ENCODE data around the gene RNF112. TPM values are rescaled to one million over a fixed set of nuclear protein-coding genes. Genes with fewer than 3 reads are reported as not detected.

RNF112 gene
- total RNA-seq, 1 experiment from 2014 or later, result 2.3 TPM

DNA sequence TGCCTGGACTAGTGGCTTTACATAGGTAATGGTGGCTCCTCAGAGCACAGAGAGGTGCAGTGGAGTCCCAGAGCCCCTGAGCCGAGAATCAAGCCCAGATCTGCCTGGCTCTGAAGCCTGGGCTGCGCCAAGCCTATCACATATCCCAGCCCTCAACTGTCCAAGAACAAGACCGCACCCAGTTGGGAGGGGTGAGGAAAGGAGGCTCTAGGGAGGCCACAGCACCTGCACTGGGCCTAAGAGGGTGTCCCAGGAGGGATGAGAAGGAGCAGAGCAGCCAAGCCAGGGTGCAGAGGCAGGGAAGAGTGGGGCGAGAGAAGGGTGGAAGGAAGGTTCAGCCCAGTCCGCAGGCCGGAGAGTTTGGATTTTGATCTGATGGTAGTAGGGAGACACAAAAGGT lies 941 bp upstream of the RNF112 start:
- no peaks in the 10 kb centered on the region for H3K27me3 ChIP-seq (ENCODE audit: control insufficient read depth, insufficient read depth, low read length)
- no peaks in the 10 kb centered on the region for H3K36me3 ChIP-seq (replicated peaks; ENCODE audit: control insufficient read depth, insufficient read depth, low read length)
- no peak for DNase-seq
- no peak overlapping the region for H3K4me3 ChIP-seq (ENCODE audit: insufficient read depth, low read depth, low read length)

DNA sequence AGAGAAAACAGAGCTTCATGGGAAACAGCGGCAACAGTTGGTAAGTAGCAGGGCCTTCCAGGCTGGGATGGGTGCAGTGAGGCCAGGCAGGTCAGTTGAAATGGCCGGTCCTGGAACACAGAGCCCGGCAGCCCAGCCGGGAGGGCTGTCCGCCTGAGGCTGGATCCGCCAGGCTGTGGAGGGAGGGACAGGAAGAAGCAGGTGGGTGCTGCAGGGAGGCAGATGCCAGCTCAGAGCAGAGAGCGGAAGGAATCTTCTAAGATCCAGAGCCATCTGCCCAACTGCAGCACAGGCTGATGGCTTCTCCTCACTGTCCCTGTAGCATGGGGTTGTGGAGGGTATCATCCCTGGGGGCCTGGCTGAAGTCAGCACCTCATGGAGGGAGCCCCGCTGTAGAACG lies 599 bp downstream of the RNF112 start:
- no peaks in the 10 kb centered on the region for H3K36me3 ChIP-seq (replicated peaks; ENCODE audit: control insufficient read depth, insufficient read depth, low read length)
- DNase-seq, result peak; percentile 63
- H3K4me3 ChIP-seq (ENCODE audit: insufficient read depth, low read depth, low read length), result no peak overlapping the region
- H3K27me3 ChIP-seq (ENCODE audit: control insufficient read depth, insufficient read depth, low read length), result no peaks in the 10 kb centered on the region

DNA sequence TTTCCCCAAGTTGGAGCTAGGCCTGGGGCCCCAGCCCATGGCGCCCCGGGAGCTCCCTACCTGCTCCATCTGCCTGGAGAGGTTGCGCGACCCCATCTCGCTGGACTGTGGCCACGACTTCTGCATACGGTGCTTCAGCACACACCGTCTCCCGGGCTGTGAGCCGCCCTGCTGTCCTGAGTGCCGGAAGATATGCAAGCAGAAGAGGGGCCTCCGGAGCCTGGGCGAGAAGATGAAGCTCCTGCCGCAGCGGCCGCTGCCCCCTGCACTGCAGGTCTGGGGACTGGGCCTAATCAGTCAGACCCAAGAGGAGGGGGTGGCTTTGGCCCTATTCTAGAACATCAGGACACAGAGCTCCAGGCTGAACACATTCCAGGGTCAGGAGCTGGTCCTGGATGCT lies 1.5 kb downstream of the RNF112 start:
- DNase-seq, result no peak
- H3K36me3 ChIP-seq (replicated peaks; ENCODE audit: control insufficient read depth, insufficient read depth, low read length), result no peaks in the 10 kb centered on the region
- no peaks in the 10 kb centered on the region for H3K27me3 ChIP-seq (ENCODE audit: control insufficient read depth, insufficient read depth, low read length)
- H3K4me3 ChIP-seq (ENCODE audit: insufficient read depth, low read depth, low read length), result no peak overlapping the region

- no peak for DNase-seq
- no peaks in the 10 kb centered on the region for H3K27me3 ChIP-seq (ENCODE audit: control insufficient read depth, insufficient read depth, low read length)
- no peak overlapping the region for H3K4me3 ChIP-seq (ENCODE audit: insufficient read depth, low read depth, low read length)
- no peaks in the 10 kb centered on the region for H3K36me3 ChIP-seq (replicated peaks; ENCODE audit: control insufficient read depth, insufficient read depth, low read length)
Observed at GRCh38 chr17:19412984-19413383, 2.0 kb downstream of the RNF112 start.

DNA sequence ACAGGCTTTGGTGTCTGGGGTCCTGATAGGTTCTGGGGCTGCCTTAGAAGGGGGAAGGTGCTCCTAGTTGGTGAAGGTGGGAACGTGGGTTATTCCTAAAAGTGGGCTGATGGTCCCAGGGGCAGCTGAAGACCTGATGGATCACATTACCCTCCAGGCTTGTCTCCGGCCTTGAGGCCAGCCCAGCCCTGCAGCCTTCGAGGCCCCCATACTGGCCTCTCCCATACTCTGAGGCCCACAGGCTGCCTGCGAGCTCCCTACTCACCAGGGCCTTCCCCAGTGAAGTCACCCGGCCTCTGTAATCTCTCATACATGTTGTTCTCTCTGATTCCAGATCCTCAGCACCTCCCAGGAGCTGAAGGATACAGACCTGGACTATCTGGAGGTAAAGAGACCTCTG lies 2.7 kb downstream of the RNF112 start:
- no peak for DNase-seq
- no peaks in the 10 kb centered on the region for H3K27me3 ChIP-seq (ENCODE audit: control insufficient read depth, insufficient read depth, low read length)
- H3K4me3 ChIP-seq (ENCODE audit: insufficient read depth, low read depth, low read length), result no peak overlapping the region
- H3K36me3 ChIP-seq (replicated peaks; ENCODE audit: control insufficient read depth, insufficient read depth, low read length), result no peaks in the 10 kb centered on the region

- H3K4me3 ChIP-seq (ENCODE audit: insufficient read depth, low read depth, low read length), result no peak overlapping the region
- H3K36me3 ChIP-seq (replicated peaks; ENCODE audit: control insufficient read depth, insufficient read depth, low read length), result no peaks in the 10 kb centered on the region
- DNase-seq, result peak; percentile 39
- no peaks in the 10 kb centered on the region for H3K27me3 ChIP-seq (ENCODE audit: control insufficient read depth, insufficient read depth, low read length)
Observed at GRCh38 chr17:19414396-19415280, 3.6 kb downstream of the RNF112 start.

DNA sequence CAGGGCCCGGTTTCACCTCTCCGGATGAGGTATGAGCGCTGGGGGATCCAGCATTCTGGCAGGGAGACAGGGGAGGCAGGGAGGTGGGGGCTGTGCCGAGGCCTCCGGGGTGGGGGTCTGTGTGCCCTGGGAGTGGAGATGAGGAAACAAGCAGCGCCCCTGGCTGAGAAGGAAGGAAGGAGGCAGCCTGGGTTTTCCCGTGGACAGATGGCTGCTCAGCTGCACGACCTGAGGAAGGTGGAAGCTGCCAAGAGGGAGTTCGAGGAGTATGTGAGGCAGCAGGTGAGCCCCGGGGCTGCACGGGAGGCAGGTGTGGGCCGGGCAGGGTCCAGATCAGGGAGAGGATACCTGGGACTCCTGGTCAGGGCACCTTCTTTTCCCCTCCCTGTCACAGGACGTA lies 4.3 kb downstream of the RNF112 start:
- H3K36me3 ChIP-seq (replicated peaks; ENCODE audit: control insufficient read depth, insufficient read depth, low read length), result no peaks in the 10 kb centered on the region
- H3K4me3 ChIP-seq (ENCODE audit: insufficient read depth, low read depth, low read length), result no peak overlapping the region
- H3K27me3 ChIP-seq (ENCODE audit: control insufficient read depth, insufficient read depth, low read length), result no peaks in the 10 kb centered on the region
- DNase-seq, result peak; percentile 50

GRCh38 chr17:19415806-19416775 lies 5.1 kb downstream of the RNF112 start:
- Histone ChIP-seq H3K4me3 (ENCODE audit: insufficient read depth, low read depth, low read length) (no peak overlapping the region), H3K36me3 (replicated peaks; ENCODE audit: control insufficient read depth, insufficient read depth, low read length) (no peaks in the 10 kb centered on the region), H3K27me3 (ENCODE audit: control insufficient read depth, insufficient read depth, low read length) (no peaks in the 10 kb centered on the region)
- no peak for DNase-seq

- DNase-seq, result no peak
- Histone ChIP-seq H3K27me3 (ENCODE audit: control insufficient read depth, insufficient read depth, low read length) (no peaks in the 10 kb centered on the region), H3K36me3 (replicated peaks; ENCODE audit: control insufficient read depth, insufficient read depth, low read length) (no peaks in the 10 kb centered on the region), H3K4me3 (ENCODE audit: insufficient read depth, low read depth, low read length) (no peak overlapping the region)
Observed at GRCh38 chr17:19417611-19418010, 6.6 kb downstream of the RNF112 start.

DNA sequence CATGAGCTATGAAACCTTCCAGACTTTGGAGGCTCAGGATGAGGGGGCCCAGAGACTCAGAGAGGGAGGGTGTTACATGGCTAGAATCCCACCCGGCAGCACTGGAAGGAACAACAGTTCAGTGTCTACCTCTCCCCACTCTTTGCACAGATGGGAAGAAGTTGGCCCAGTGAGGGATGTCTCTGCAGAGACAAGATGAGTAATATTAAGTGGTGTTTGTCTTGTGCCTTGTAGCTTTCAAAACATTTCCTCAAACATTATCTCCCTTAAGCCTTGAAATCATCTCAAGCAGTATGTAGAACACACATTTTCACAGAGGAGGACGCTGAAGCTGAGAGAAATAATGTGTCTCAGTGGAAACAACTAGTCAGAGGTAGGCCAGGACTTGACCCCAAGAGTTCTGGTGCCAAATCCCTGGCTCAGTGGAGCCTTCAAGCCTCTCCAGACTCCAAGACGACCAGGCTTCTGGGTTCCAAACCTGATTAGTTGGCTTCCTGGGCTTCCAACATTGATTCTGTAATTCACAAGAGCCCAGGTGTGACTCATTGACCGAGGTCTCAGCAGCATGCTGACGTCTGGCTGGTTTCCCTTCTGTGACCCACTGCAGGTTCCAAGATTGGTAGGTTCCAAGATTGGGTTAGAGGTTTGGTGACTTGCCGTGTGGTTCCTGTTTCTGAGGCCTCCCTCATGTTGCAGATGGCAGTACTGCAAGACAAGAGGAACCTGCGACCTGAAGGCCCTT lies 7.4 kb downstream of the RNF112 start:
- H3K36me3 ChIP-seq (replicated peaks; ENCODE audit: control insufficient read depth, insufficient read depth, low read length), result no peaks in the 10 kb centered on the region
- H3K27me3 ChIP-seq (ENCODE audit: control insufficient read depth, insufficient read depth, low read length), result no peaks in the 10 kb centered on the region
- H3K4me3 ChIP-seq (ENCODE audit: insufficient read depth, low read depth, low read length), result no peak overlapping the region
- no peak for DNase-seq

DNA sequence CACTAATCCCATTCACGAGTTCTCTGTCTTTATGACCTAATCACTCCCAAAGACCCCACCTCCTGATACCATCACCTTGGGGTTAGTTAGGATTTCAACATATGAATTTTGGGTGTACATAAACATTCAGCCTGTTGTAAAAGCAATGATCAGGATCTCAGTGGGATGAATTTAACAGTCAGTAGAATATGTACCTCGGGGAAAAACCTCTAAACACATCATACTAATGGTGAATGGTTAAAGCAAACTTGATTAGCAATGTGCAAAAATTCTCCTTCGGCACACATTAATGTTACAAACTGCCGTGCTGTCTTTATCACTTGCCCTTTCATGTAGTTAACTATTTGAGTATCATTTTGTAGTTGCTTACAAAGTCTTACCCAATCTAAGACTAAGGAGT lies 10.2 kb downstream of the RNF112 start:
- Histone ChIP-seq H3K4me3 (ENCODE audit: insufficient read depth, low read depth, low read length) (no peak overlapping the region), H3K27me3 (ENCODE audit: control insufficient read depth, insufficient read depth, low read length) (no peaks in the 10 kb centered on the region), H3K36me3 (replicated peaks; ENCODE audit: control insufficient read depth, insufficient read depth, low read length) (no peaks in the 10 kb centered on the region)
- DNase-seq, result no peak

DNA sequence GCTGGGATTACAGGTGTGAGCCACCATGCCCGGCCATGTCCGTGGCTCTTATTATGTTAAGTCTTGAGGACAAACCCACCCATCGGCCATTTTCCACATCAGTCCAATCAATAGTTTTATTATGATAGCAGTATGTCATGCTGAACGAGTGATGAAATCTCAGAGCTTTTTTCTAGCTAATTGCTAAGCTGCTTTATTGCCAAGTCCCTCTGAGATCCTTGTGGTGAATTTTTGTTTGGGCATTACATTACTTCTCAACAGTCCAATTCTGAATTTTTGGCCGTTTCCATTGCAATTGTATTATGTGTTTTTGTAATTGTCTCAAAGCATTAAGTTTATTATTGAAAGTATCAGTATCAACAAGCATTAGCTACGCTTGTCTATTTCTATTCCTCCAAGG lies 10.9 kb downstream of the RNF112 start:
- Histone ChIP-seq H3K27me3 (ENCODE audit: control insufficient read depth, insufficient read depth, low read length) (no peaks in the 10 kb centered on the region), H3K36me3 (replicated peaks; ENCODE audit: control insufficient read depth, insufficient read depth, low read length) (no peaks in the 10 kb centered on the region), H3K4me3 (ENCODE audit: insufficient read depth, low read depth, low read length) (no peak overlapping the region)
- no peak for DNase-seq

- no peaks in the 10 kb centered on the region for H3K27me3 ChIP-seq (ENCODE audit: control insufficient read depth, insufficient read depth, low read length)
- no peak overlapping the region for H3K4me3 ChIP-seq (ENCODE audit: insufficient read depth, low read depth, low read length)
- H3K36me3 ChIP-seq (replicated peaks; ENCODE audit: control insufficient read depth, insufficient read depth, low read length), result no peaks in the 10 kb centered on the region
- DNase-seq, result no peak
Observed at GRCh38 chr17:19424934-19425868, 14.2 kb downstream of the RNF112 start.
